ENCODE data around the gene IL17RB. TPM values are rescaled to one million over a fixed set of nuclear protein-coding genes. Genes with fewer than 3 reads are reported as not detected.

The IL17RB gene
- total RNA-seq, 1 experiment from 2014 or later: 9.8 TPM

DNA sequence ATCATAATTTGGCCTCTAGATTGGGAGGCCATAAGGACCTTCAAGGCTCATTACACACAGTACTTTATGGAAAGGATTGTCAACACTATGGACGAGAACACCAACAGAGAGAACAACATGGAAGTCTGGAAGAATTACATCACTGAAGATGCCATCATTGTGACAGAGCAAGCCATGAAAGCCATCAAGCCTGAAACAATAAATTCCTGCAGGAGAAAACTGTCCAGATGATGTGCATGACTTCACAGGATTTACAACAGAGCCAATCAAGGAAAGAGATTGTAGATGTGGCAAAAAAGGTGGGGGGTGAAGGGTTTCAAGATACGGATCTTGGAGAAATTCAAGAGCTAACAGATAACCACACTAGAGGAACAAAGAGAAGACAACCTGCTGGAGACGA, 15.9 kb downstream of the IL17RB start:
- H3K4me1 Mint-ChIP-seq: no peaks in the 10 kb centered on the region
- H4K20me1 ChIP-seq (ENCODE audit: control insufficient read depth, insufficient read depth, insufficient read length): no peaks in the 10 kb centered on the region
- no peaks in the 10 kb centered on the region for H3K4me1 ChIP-seq (ENCODE audit: insufficient read depth, low read length)
- no peak overlapping the region for H2BK20ac ChIP-seq (ENCODE audit: low read depth, low read length, poor library complexity, severe bottlenecking)
- no peak overlapping the region for H2BK5ac ChIP-seq (ENCODE audit: insufficient read length, low read length)
- no peak overlapping the region for H3K4me3 Mint-ChIP-seq
- H2BK12ac ChIP-seq (ENCODE audit: insufficient read length, low read depth, low read length): no peak overlapping the region
- H3K14ac ChIP-seq (ENCODE audit: insufficient read depth, low read length): no peak overlapping the region
- no peaks in the 10 kb centered on the region for H3K9me3 ChIP-seq (ENCODE audit: control insufficient read depth, low read depth, low read length)
- H3K27ac ChIP-seq (ENCODE audit: insufficient read length, low read depth, low read length): no peak overlapping the region
- no peak overlapping the region for H4K5ac ChIP-seq (ENCODE audit: insufficient read length, low read depth, low read length)
- peaks cover 7 to 54% (median 39%) of the 10 kb centered on the region in 3 experiments; a peak in 6 of 7 replicates for H3K36me3 Mint-ChIP-seq (ENCODE audit: insufficient read depth in 1 of 3, low read depth in 3 of 3)
- no peaks in the 10 kb centered on the region for H3K79me1 ChIP-seq (ENCODE audit: insufficient read depth, low read depth, low read length, poor library complexity, severe bottlenecking)
- no peak overlapping the region for H3K27ac Mint-ChIP-seq
- H3K56ac ChIP-seq (ENCODE audit: insufficient read length, low read depth, low read length): no peak overlapping the region
- no peaks in the 10 kb centered on the region for H3K79me2 ChIP-seq (ENCODE audit: insufficient read depth, low read length)
- H3K27me3 Mint-ChIP-seq (ENCODE audit: low read depth): no peaks in the 10 kb centered on the region
- WGBS (ENCODE audit: extremely low coverage, insufficient read length, low lambda C conversion rate): no CpG with 5 or more reads among the region's 3 CpGs
- no peak overlapping the region for H3K9ac ChIP-seq (ENCODE audit: extremely low read depth, insufficient read length, low read length)
- no peak overlapping the region for H3K18ac ChIP-seq (ENCODE audit: insufficient read length, low read depth, low read length)
- no peak overlapping the region for H2BK15ac ChIP-seq (ENCODE audit: low read depth, low read length)
- H2BK120ac ChIP-seq (ENCODE audit: low read depth, low read length, poor library complexity, severe bottlenecking): no peak overlapping the region
- TF ChIP-seq CTCF (conservative IDR thresholded peaks at IDR 0.05): no peak
- H3K9me3 Mint-ChIP-seq: no peaks in the 10 kb centered on the region
- H3T11ph ChIP-seq (ENCODE audit: low read length): no peak overlapping the region
- no peak for DNase-seq
- no peak overlapping the region for H3K4me2 ChIP-seq (ENCODE audit: insufficient read depth, insufficient read length, low read length)
- no peak overlapping the region for H2AFZ ChIP-seq (ENCODE audit: low read length)
- no peak overlapping the region for H3K4ac ChIP-seq (ENCODE audit: low read depth, low read length)
- H3K23ac ChIP-seq (ENCODE audit: insufficient read length, low read depth, low read length): no peak overlapping the region
- H2AK5ac ChIP-seq (ENCODE audit: insufficient read length, low read length): no peak overlapping the region
- H4K8ac ChIP-seq (replicated peaks; ENCODE audit: insufficient read length, low read depth, low read length): no peak overlapping the region
- no peaks in the 10 kb centered on the region for H3K27me3 ChIP-seq (ENCODE audit: insufficient read depth, low read length)
- no peaks in the 10 kb centered on the region for H3K23me2 ChIP-seq (ENCODE audit: insufficient read length, low read depth, low read length, poor library complexity, severe bottlenecking)
- H4K91ac ChIP-seq (ENCODE audit: insufficient read length, low read depth, low read length): no peak overlapping the region

Measured in H9 (cell line).